ENCODE measurements around the gene SLC1A7.
A peak's percentile ranks its signal among the peaks of the same experiment; 100 is the strongest.

Gene SLC1A7

GRCh38 chr1:53075206-53075605, 67.2 kb downstream of the SLC1A7 start:
- DNase-seq = no peak

- DNase-seq = no peak
These were observed 67.9 kb downstream of the SLC1A7 start for GRCh38 chr1:53074313-53075154.

GRCh38 chr1:53073868-53074311, 68.5 kb downstream of the SLC1A7 start:
- DNase-seq = peak; percentile 80

- DNase-seq = no peak
These were observed 69.2 kb downstream of the SLC1A7 start for GRCh38 chr1:53073287-53073686.

- no peak for DNase-seq
These were observed 70.5 kb downstream of the SLC1A7 start for GRCh38 chr1:53071915-53072314.

GRCh38 chr1:53071167-53071865, 71.1 kb downstream of the SLC1A7 start:
- DNase-seq = no peak

GRCh38 chr1:53070621-53071020, 71.8 kb downstream of the SLC1A7 start:
- DNase-seq = no peak

- DNase-seq = no peak
These were observed 72.6 kb downstream of the SLC1A7 start for GRCh38 chr1:53069663-53070327.

- DNase-seq = no peak
These were observed 73.2 kb downstream of the SLC1A7 start for GRCh38 chr1:53069265-53069662.

- no peak for DNase-seq
These were observed 73.9 kb downstream of the SLC1A7 start for GRCh38 chr1:53068314-53069099.

- no peak for DNase-seq
These were observed 74.6 kb downstream of the SLC1A7 start for GRCh38 chr1:53067886-53068285.

- DNase-seq = no peak
These were observed 75.3 kb downstream of the SLC1A7 start for GRCh38 chr1:53066891-53067738.

- DNase-seq = no peak
These were observed 76.0 kb downstream of the SLC1A7 start for GRCh38 chr1:53066488-53066887.

- DNase-seq = no peak
These were observed 77.0 kb downstream of the SLC1A7 start for GRCh38 chr1:53065391-53065790.

GRCh38 chr1:53063744-53064515, 78.5 kb downstream of the SLC1A7 start:
- no peak for DNase-seq

GRCh38 chr1:53062708-53063591, 79.5 kb downstream of the SLC1A7 start:
- no peak for DNase-seq

GRCh38 chr1:53061859-53062707, 80.4 kb downstream of the SLC1A7 start, which contains the start of gene PODN:
Gene PODN (plus strand): TSS chr1:53062213. CDS start chr1:53069856, 7,643 bp downstream.
- DNase-seq = no peak

- no peak for DNase-seq
These were observed 81.1 kb downstream of the SLC1A7 start for GRCh38 chr1:53061123-53061858.

Data from DMS 273 treated with DMSO at 0.1 percent for 48 hours (cell line).